Measurements from ENCODE around the gene SRCAP.

The SRCAP gene

GRCh38 chr16:30743716-30744115 is 44.7 kb downstream of the SRCAP start:
- POLR2A ChIA-PET = interaction anchor here (0.6 kb wide), 1 partner anchor 43 kb away, joined by 4 read pairs; no protein-coding TSS in a partner anchor
- no peak for DNase-seq (ENCODE audit: extremely low spot score)
- TF ChIP-seq CTCF (IDR thresholded peaks at IDR 0.05; ENCODE audit: control extremely low read depth, extremely low read depth, low read depth, missing control alignments) = no peak
- CTCF ChIA-PET = interaction anchor here (1.0 to 1.3 kb wide), 3 partner anchors 14 to 22 kb away, joined by 3 to 4 read pairs (median 3); no protein-coding TSS in a partner anchor

- TF ChIP-seq CTCF (IDR thresholded peaks at IDR 0.05; ENCODE audit: control extremely low read depth, extremely low read depth, low read depth, missing control alignments) = no peak
- ChIA-PET POLR2A (no interaction called here), CTCF (interaction anchor here (1.0 to 1.3 kb wide), 3 partner anchors 14 to 23 kb away, joined by 3 to 4 read pairs (median 3); no protein-coding TSS in a partner anchor)
Measured at GRCh38 chr16:30744183-30744582, 45.2 kb downstream of the SRCAP start.

GRCh38 chr16:30745082-30745481 is 46.1 kb downstream of the SRCAP start:
- ChIA-PET CTCF (interaction anchor here (1.4 kb wide), 1 partner anchor 157 kb away, joined by 4 read pairs; no protein-coding TSS in a partner anchor), POLR2A (no interaction called here)
- no peak for TF ChIP-seq CTCF (IDR thresholded peaks at IDR 0.05; ENCODE audit: control extremely low read depth, extremely low read depth, low read depth, missing control alignments)
- DNase-seq (ENCODE audit: extremely low spot score) = no peak

More at GRCh38 chr16:30744183-30744582, 45.2 kb downstream of the SRCAP start:
- no peak for DNase-seq (ENCODE audit: extremely low spot score)

GRCh38 chr16:30746638-30747175 is 47.7 kb downstream of the SRCAP start:
- DNase-seq (ENCODE audit: extremely low spot score) = no peak
- TF ChIP-seq CTCF (IDR thresholded peaks at IDR 0.05; ENCODE audit: control extremely low read depth, extremely low read depth, low read depth, missing control alignments) = no peak
- ChIA-PET CTCF (interaction anchor here (1.1 to 2.0 kb wide), 7 partner anchors 29 to 196 kb away, joined by 3 to 7 read pairs (median 4); no protein-coding TSS in a partner anchor), POLR2A (no interaction called here)

GRCh38 chr16:30747331-30747730 is 48.4 kb downstream of the SRCAP start:
- no peak for TF ChIP-seq CTCF (IDR thresholded peaks at IDR 0.05; ENCODE audit: control extremely low read depth, extremely low read depth, low read depth, missing control alignments)
- POLR2A ChIA-PET = interaction anchor here (0.5 to 1.6 kb wide), 4 partner anchors 10 to 51 kb away, joined by 3 to 8 read pairs (median 6); no protein-coding TSS in a partner anchor
- no peak for DNase-seq (ENCODE audit: extremely low spot score)
- CTCF ChIA-PET = interaction anchor here (1.0 to 2.0 kb wide), 9 partner anchors 12 to 195 kb away, joined by 3 to 7 read pairs (median 4); no protein-coding TSS in a partner anchor

- TF ChIP-seq CTCF (IDR thresholded peaks at IDR 0.05; ENCODE audit: control extremely low read depth, extremely low read depth, low read depth, missing control alignments) = no peak
- CTCF ChIA-PET = interaction anchor here (1.0 to 2.0 kb wide), 10 partner anchors 12 to 194 kb away, joined by 3 to 7 read pairs (median 4); no protein-coding TSS in a partner anchor
- POLR2A ChIA-PET = interaction anchor here (0.5 to 1.6 kb wide), 5 partner anchors 10 to 84 kb away, joined by 3 to 8 read pairs (median 6); no protein-coding TSS in a partner anchor
- DNase-seq (ENCODE audit: extremely low spot score) = peak; percentile 98
Measured at GRCh38 chr16:30747799-30748633, 49.0 kb downstream of the SRCAP start, which contains the start of gene PHKG2. Gene PHKG2 (plus strand): TSS chr16:30748425. CDS start chr16:30748821, 396 bp downstream.

All from GM10248 (cell line).